GM21786 (cell line): ENCODE measurements around the gene TRIM25.
"Not testable (repeated sequence)": the region's sequence is repeated elsewhere in the genome, so short reads cannot be mapped to it uniquely, and the experiment has no call there.

ENCODE experiments used
- ATAC-seq: cut with Tn5 transposase; IDR thresholded peaks from one replicate; pipeline ENCODE4 v1.9.1; 2021; ENCODE audit not compliant: unreplicated experiment

Gene TRIM25

GRCh38 chr17:56913867-56914580 lies at the start of gene TRIM25:
TSS of gene TRIM25 (minus strand) at chr17:56914049. CDS start at chr17:56913988, 61 bp downstream.
- peak; percentile 59 for ATAC-seq

GRCh38 chr17:56960596-56961538 lies 47.0 kb upstream of the TRIM25 start, which contains the start of gene COIL:
TSS of gene COIL (minus strand) at chr17:56961050. CDS start at chr17:56961019, 31 bp downstream.
- peak; percentile 95 for ATAC-seq

DNA sequence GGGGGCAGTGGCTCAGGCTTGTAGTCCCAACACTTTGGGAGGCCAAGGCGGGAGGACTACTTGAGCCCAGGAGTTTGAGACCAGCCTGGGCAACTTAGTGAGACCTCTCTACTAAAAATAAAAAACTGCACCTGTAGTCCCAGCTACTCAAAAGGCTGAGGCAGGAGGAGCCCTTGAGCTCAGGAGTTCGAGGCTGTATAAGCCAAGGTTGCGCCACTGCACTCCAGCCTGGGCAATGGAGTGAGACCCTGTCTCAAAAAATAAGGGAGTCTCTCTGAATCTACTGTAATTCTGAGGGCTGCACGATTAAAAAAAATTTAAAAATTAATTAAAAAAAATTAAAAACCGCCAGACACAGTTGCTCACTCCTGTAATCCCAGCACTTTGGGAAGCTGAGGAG lies 43.1 kb upstream of the TRIM25 start:
- no peak for ATAC-seq

- no peak for ATAC-seq
These were observed 35.7 kb upstream of the TRIM25 start for GRCh38 chr17:56949595-56949994.

DNA sequence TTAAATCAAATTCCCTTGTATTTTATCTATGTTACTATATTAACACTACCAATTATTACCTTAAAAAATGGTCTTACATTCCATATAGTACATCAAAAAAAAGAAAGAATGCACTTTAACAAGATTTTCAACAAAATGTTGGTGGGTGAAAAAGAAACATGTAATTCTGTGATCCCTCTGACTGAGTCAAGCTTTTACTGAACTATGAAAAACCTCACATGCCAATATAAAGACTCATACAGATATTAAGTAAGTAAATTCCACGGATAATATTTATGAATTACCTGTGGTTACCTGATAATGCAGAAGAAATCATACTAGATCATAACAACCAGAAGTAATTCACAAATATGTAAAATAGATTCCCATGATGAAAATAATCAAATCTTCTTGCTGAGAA lies 34.6 kb upstream of the TRIM25 start:
- no peak for ATAC-seq

GRCh38 chr17:56947741-56948140 lies 33.9 kb upstream of the TRIM25 start:
- ATAC-seq: no peak

DNA sequence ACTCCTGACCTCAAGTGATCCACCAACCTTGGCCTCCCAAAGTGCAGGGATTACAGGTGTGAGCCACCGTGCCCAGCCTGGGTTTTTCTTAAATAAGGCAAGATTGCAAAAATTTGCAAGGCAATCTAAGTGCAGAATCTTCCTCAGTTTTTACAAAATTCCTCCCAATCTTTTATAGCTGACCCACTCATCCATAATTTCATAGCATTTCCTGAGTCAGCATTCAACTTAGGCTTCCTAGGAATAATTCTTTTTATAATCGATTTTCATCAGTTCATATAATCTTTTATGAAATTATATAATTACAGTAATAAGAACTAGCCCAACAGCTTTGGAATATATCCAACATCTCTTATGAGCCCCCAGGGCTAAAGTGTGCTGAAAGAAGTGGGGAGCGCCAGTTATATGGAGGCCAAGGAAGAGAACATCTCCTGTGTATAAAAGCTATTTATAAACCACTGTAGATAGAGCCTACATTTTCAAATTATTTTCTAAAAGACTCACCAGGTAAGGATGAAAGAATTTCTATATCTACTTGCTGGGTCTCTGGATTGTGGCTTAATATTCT lies 32.2 kb upstream of the TRIM25 start:
- ATAC-seq: no peak

GRCh38 chr17:56943505-56944125 lies 29.8 kb upstream of the TRIM25 start:
- no peak for ATAC-seq

GRCh38 chr17:56939869-56940484 lies 26.1 kb upstream of the TRIM25 start:
- ATAC-seq: peak; percentile 50

- ATAC-seq: not testable (repeated sequence)
These were observed 24.4 kb upstream of the TRIM25 start for GRCh38 chr17:56938206-56938605.

DNA sequence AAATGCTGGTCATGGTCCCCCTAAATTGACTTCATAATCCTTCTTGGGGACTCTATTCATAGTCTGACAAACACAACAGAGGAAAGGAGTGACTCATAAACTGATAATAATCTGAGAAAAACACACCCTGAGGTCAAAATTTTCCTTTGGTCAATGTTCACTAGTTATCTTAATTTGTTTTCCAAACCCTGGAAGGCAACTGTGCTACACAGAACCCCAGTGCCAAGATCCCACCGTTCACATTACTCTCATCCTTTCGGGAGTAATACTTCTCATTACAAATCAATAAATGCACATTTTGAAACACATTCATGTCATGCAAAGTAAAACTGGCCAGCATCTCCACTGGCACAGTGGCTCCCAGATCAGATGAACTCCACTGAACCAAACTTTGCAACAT lies 23.8 kb upstream of the TRIM25 start:
- ATAC-seq: no peak

DNA sequence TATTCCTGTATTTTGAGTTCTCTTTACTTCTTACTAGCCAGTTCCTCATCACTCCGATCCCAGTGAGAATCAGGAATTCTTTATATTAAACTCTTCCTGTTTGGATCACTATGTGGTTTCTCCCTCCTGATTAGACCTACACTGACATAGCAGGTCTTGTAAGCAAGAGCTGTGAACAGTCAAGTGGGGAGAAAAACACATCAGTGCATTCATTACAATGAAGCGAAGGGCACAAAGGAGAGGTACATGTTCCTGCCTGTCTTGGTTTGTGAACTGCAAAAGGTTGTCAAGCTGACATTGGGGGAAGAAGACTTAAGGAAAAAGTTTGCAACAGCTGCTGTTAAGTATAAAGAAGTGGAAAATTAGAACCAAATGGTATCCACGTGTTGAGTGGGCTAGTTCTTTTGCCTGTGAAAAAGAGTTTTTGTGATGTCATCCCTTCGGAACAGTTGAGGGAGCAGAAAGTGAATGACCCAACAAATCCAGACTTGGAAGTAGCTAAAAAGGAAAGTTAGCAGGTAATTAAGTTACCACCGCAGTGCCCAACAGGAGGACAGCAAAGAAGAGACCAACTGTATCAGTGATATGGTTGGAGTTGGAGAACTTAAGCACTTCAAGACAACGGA lies 23.0 kb upstream of the TRIM25 start:
- no peak for ATAC-seq

GRCh38 chr17:56935461-56935860 lies 21.6 kb upstream of the TRIM25 start:
- no peak for ATAC-seq

GRCh38 chr17:56934280-56934679 lies 20.4 kb upstream of the TRIM25 start:
- ATAC-seq: no peak

DNA sequence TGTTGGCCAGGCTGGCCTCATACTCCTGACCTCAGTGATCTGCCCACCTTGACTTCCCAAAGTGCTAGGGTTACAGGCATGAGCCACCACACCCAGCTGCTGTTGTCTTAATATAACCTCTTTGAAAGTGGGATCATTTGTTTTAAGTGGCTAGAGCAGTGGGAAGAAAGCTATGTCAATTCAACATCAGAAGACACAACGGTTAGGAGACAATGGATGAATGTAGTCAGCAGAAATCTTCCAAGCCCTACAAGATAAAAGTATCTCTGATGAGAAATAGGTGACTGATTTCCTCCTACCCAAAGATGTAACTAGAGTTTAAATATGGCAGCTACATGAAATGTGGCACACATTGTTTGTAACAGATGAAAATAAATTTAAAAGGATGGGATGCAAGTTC lies 20.0 kb upstream of the TRIM25 start:
- no peak for ATAC-seq

DNA sequence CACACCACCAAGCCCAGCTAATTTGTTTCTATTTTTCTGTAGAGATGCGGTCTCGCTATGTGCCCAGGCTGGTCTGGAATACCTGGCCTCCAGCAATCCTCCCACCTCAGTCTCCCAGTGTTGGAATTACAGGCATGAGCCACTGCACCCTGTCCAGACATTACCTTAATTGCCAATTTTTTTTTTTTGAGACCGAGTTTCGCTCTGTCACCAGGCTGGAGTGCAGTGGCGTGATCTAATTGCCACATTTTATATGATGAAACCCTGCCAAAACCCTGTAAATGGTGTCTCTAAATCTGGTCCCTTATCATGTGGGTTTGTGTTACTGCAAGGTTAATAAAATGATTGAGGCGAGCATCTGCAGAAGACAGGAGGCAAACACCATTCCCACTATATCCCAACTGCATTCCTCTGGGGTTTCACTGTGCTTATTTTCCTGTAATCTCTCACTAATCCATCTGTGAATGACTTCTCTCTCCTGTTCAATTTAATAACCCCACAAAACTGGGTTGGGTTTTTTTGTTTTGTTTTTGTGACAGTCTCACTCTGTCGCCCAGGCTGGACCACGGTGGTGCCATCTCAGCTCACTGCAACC lies 19.4 kb upstream of the TRIM25 start:
- ATAC-seq: no peak

DNA sequence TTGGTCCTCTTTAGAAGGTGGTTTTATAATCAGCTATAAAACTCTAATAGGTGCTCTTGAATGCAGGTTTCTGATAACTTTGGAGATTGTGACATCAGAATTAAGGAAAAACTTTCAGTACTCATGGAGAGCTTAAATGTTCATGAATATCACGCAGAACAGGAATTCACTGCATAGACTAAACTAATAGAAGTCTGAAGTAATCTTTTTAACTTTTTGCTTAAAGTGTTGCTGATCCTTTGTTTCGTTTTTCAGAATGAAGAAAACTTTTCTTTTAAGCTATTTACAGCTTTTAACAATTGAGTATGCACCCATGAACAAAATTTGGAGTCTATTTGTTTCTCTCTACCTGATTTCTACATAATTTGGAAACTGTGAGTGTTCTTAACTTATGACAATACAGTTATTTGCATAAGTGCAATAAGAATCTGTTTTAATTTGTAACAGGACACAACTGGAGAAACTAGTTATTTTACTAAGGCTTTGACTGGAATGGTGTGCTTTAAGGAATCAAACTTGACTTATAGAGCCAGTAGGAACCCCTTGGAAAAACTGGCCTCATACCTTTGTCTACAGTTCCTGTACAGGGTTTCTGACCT lies 17.0 kb upstream of the TRIM25 start:
- no peak for ATAC-seq

DNA sequence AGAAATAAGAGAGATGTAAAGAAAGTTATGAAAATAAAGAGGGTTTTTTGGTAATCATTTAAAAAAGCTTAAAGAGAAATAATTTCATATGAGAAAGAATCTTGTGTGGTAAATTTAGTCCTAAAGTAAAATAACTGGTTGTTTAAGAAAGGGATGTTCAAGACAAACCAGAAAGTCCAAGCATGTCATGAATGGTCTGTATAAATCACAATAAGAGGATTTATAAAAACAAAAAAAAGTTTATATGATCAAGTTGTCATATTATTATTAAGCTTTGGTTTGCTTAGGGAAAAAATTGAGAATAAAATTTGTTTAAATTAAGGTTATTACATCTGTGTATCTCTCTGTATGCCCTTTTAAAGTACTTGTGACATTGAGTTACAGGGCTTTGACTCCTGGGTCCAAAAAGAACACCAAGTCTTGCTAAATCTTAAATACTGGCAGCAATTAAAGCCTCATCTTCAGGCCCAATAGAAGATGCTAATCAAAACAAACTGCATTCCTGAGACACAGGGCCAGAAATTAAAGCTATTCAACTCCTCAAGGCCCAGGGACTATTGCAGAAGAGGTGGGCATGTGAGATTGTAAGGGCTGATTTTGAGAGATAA lies 15.6 kb upstream of the TRIM25 start:
- no peak for ATAC-seq

DNA sequence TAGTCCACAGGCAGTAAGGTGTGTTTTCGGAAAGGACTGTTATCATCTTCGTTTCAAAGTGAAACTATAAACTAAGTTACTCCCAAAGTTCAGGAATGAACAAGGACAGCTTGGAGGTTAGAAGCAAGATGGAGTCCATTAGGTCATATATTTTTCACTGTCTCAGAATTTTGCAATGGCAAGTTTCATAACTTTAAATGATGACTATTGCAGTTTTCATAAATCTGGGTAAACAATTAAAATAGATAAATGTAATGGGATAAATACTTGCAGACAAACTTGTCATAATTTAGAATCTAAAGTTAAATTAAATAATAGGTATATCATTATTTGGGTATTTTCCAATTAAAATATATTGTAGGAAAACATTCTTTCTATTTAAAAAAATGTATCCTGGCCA lies 14.7 kb upstream of the TRIM25 start:
- no peak for ATAC-seq
